GM12878 (cell line): ENCODE measurements around the gene MPC1. TPM values are rescaled to one million over a fixed set of nuclear protein-coding genes. Genes with fewer than 3 reads are reported as not detected.

Experiments used
- ATF7 ChIP-seq: fragments of 450-650 bp; IDR thresholded peaks from 2 replicates; pipeline ENCODE4 v1.6.1; 2016; ENCODE audit warnings: low read depth, mild to moderate bottlenecking
- CBX5 ChIP-seq: sonication (generic); IDR thresholded peaks from 2 replicates; pipeline ENCODE4 v1.6.1; 2016; ENCODE audit warnings: low read depth, moderate library complexity, mild to moderate bottlenecking, inconsistent platforms
- CHD1 ChIP-seq: IDR thresholded peaks from 2 replicates; pipeline ENCODE4 v1.6.1; 2012; ENCODE audit warnings: low read depth, low read length, improper control_type of control experiment
- CTCF ChIP-seq, 3 experiments: IDR thresholded peaks in 2 of 3; conservative IDR thresholded peaks in 1 of 3; 2 replicates each; pipeline ENCODE4 v1.5.1; 2011; ENCODE audit warnings: low read depth in 3 of 3, low read length in 3 of 3, mild to moderate bottlenecking in 3 of 3, control low read depth in 2 of 3, moderate library complexity in 2 of 3, inconsistent platforms in 1 of 3, mixed read lengths in 1 of 3; ENCODE audit not compliant: control insufficient read depth in 2 of 3, insufficient read depth in 1 of 3; ENCODE audit errors: extremely low read depth in 1 of 3
- E4F1 ChIP-seq: fragments of 450-650 bp; IDR thresholded peaks from 2 replicates; pipeline ENCODE4 v1.6.1; 2018; ENCODE audit warnings: borderline replicate concordance, mild to moderate bottlenecking; ENCODE audit not compliant: partially characterized antibody
- ELK1 ChIP-seq: IDR thresholded peaks from 2 replicates; pipeline ENCODE4 v1.6.1; 2012; ENCODE audit warnings: low read depth, low read length, improper control_type of control experiment
- NFYB ChIP-seq: IDR thresholded peaks from 2 replicates; pipeline ENCODE4 v1.6.1; 2011; ENCODE audit warnings: low read depth, mild to moderate bottlenecking, low read length, improper control_type of control experiment, moderate library complexity; ENCODE audit not compliant: insufficient read depth
- RELA ChIP-seq: fragments of 450-650 bp; IDR thresholded peaks from 2 replicates; pipeline ENCODE4 v1.8.0; 2014; ENCODE audit warnings: borderline replicate concordance; ENCODE audit not compliant: partially characterized antibody
- RFX5 ChIP-seq: IDR thresholded peaks from 2 replicates; pipeline ENCODE4 v1.6.1; 2011; ENCODE audit warnings: low read depth, low read length, improper control_type of control experiment
- SREBF2 ChIP-seq: IDR thresholded peaks from 2 replicates; pipeline ENCODE4 v1.6.1; 2012; ENCODE audit warnings: mild to moderate bottlenecking, low read length
- TCF12 ChIP-seq: IDR thresholded peaks from 2 replicates; pipeline ENCODE4 v1.6.1; 2011; ENCODE audit warnings: low read depth, mild to moderate bottlenecking, low read length
- TCF3 ChIP-seq: IDR thresholded peaks from 2 replicates; pipeline ENCODE4 v1.6.1; 2012; ENCODE audit warnings: low read depth, mild to moderate bottlenecking, low read length, borderline replicate concordance; ENCODE audit not compliant: insufficient read depth
- ZBED1 ChIP-seq: IDR thresholded peaks from 2 replicates; pipeline ENCODE4 v1.6.1; 2016; ENCODE audit warnings: borderline replicate concordance
- ZNF207 ChIP-seq: fragments of 450-650 bp; IDR thresholded peaks from 2 replicates; pipeline ENCODE4 v1.6.1; 2014; ENCODE audit warnings: antibody characterized with exemption, mild to moderate bottlenecking, borderline replicate concordance
- ZNF622 ChIP-seq: fragments of 450-650 bp; IDR thresholded peaks from 2 replicates; pipeline ENCODE4 v1.6.1; 2017; ENCODE audit warnings: mild to moderate bottlenecking, inconsistent platforms
- ZNF687 ChIP-seq: fragments of 450-650 bp; IDR thresholded peaks from 2 replicates; pipeline ENCODE4 v1.6.1; 2017; ENCODE audit warnings: mild to moderate bottlenecking, moderate library complexity
- polyA plus RNA-seq, 11 experiments: library from polyadenylated mRNA; depleted of rRNA in 4 of 11; unstranded in 6 of 11; stranded (reverse) in 5 of 11; fragments of >200 nt; fragmentation: Nextera tagmentation in 4 of 11; fragmentation: Illumina TruSeq in 1 of 11; extraction: Ambion mirVana in 4 of 11; extraction: Trizol in 1 of 11; gene quantifications; 1 replicate in 1 of 11; 2 replicates in 10 of 11; pipeline versions ENCODE4 v1.2.1 to v1.2.3, GENCODE V29; 2011 to 2016; ENCODE audit warnings: inconsistent platforms in 2 of 11, missing spikeins in 2 of 11, low read depth in 1 of 11
- total RNA-seq, 4 experiments: library from RNA; depleted of rRNA in 3 of 4; stranded (reverse); fragments of >200 nt in 3 of 4; fragmentation: Illumina TruSeq in 1 of 4; extraction: Trizol in 1 of 4; gene quantifications; 2 replicates each; pipeline versions ENCODE4 v1.2.1 to v1.2.3, GENCODE V29; 2013 to 2021
- TF ChIP-seq, protein P1 (sequence below): fragments of 450-650 bp; formaldehyde crosslinking; IDR thresholded peaks from 2 replicates; pipeline ENCODE4 v1.4.0; 2022; ENCODE audit warnings: mild to moderate bottlenecking, moderate library complexity

Gene MPC1
- total and polyA plus RNA-seq, 10 of the 15 experiments (the other 5 are each of a cell fraction or from before 2014, with no cell fraction given) = 53.2 to 177 (median 78.8) TPM

GRCh38 chr6:166351715-166352285 lies 30.9 kb downstream of the MPC1 start (continued):
- TF ChIP-seq ZNF687 = 0 out of 2 replicates have a peak, but pooled peaks have one; percentile 23
- no peak for TF ChIP-seq TCF12
- no peak for TF ChIP-seq CTCF (IDR thresholded peaks at IDR 0.05 in 2 of 3, conservative IDR thresholded peaks at IDR 0.05 in 1 of 3; ENCODE audit: control insufficient read depth in 2 of 3, extremely low read depth in 1 of 3, insufficient read depth in 1 of 3, low read depth in 3 of 3, low read length in 3 of 3)
- peak; percentile 33; the same call in 1 of the 2 replicates for TF ChIP-seq SREBF2
- TF ChIP-seq, protein P1, sequence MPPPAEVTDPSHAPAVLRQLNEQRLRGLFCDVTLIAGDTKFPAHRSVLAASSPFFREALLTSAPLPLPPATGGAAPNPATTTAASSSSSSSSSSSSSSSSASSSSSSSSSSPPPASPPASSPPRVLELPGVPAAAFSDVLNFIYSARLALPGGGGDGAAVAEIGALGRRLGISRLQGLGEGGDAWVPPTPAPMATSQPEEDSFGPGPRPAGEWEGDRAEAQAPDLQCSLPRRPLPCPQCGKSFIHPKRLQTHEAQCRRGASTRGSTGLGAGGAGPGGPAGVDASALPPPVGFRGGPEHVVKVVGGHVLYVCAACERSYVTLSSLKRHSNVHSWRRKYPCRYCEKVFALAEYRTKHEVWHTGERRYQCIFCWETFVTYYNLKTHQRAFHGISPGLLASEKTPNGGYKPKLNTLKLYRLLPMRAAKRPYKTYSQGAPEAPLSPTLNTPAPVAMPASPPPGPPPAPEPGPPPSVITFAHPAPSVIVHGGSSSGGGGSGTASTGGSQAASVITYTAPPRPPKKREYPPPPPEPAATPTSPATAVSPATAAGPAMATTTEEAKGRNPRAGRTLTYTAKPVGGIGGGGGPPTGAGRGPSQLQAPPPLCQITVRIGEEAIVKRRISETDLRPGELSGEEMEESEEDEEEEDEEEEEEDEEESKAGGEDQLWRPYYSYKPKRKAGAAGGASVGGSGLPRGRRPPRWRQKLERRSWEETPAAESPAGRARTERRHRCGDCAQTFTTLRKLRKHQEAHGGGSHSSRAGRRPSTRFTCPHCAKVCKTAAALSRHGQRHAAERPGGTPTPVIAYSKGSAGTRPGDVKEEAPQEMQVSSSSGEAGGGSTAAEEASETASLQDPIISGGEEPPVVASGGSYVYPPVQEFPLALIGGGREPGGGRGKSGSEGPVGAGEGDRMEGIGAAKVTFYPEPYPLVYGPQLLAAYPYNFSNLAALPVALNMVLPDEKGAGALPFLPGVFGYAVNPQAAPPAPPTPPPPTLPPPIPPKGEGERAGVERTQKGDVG (CRISPR knock-in tag) = no peak
- TF ChIP-seq RELA = no peak
- peak; percentile 68; the same call in 1 of the 2 replicates for TF ChIP-seq ATF7
- no peak for TF ChIP-seq TCF3
- TF ChIP-seq ZNF622 = no peak
- TF ChIP-seq CBX5 = no peak
- no peak for TF ChIP-seq ZNF207
- no peak for TF ChIP-seq ELK1
- TF ChIP-seq ZBED1 = no peak
- TF ChIP-seq E4F1 = peak; percentile 31
- TF ChIP-seq NFYB = peak; percentile 74; the same call in 1 of the 2 replicates
- no peak for TF ChIP-seq CHD1
- TF ChIP-seq RFX5 = no peak
